Panc1 (cell line): ENCODE measurements around the gene ESR2. TPM values are rescaled to one million over a fixed set of nuclear protein-coding genes. Genes with fewer than 3 reads are reported as not detected.

Experiments
- ATAC-seq: fragments of 200-7000 bp; cut with Tn5 transposase; 2 replicates; pipeline ENCODE4 v1.9.1; 2020; ENCODE audit warnings: mild to moderate bottlenecking, moderate library complexity
- BruUV-seq: library from RNA; stranded (reverse); fragments of 400-500 nt; replicated peaks from 2 replicates; lab custom pipeline; 2021; lab: Mats Ljungman, UMichigan
- CTCF ChIA-PET: fragments of 300-600 bp; sonication (Branson Sonifier 250); formaldehyde crosslinking; loops from one replicate; lab custom pipeline; 2022; ENCODE audit warnings: antibody characterized with exemption; lab: Charles Lee
- POLR2A ChIA-PET: fragments of 300-600 bp; sonication (Branson Sonifier 250); formaldehyde crosslinking; loops from one replicate; lab custom pipeline; 2022; ENCODE audit warnings: antibody characterized with exemption; lab: Charles Lee
- DNase-seq: peaks from one replicate; pipeline ENCODE4 v3.0.0-alpha.2; 2010; ENCODE audit warnings: low read depth, low spot score
- H3K27ac ChIP-seq: 2 replicates; pipeline ENCODE4 v1.5.1; 2011; ENCODE audit warnings: mild to moderate bottlenecking, low read length, inconsistent platforms
- H3K27me3 ChIP-seq: fragments of 200-500 bp; sonication (Bioruptor generic); 2 replicates; pipeline ENCODE4 v1.6.0; 2014; ENCODE audit warnings: low read length, inconsistent platforms; ENCODE audit not compliant: control insufficient read depth, insufficient read depth
- H3K36me3 ChIP-seq: fragments of 200-500 bp; sonication (Bioruptor generic); 2 replicates; pipeline ENCODE4 v1.5.1; 2014; ENCODE audit warnings: inconsistent platforms, mild to moderate bottlenecking, low read length, moderate library complexity; ENCODE audit not compliant: control insufficient read depth, insufficient read depth
- H3K4me1 ChIP-seq: 2 replicates; pipeline ENCODE4 v1.5.1; 2011; ENCODE audit warnings: inconsistent platforms, mild to moderate bottlenecking, low read length, moderate library complexity; ENCODE audit not compliant: control insufficient read depth, insufficient read depth
- H3K4me3 ChIP-seq, 2 experiments: 2 replicates each; pipeline ENCODE4 v1.5.1; 2011 to 2012; ENCODE audit warnings: low read depth in 2 of 2, low read length in 2 of 2, mild to moderate bottlenecking in 2 of 2, inconsistent platforms in 1 of 2, moderate library complexity in 1 of 2
- H3K9me3 ChIP-seq: fragments of 200-500 bp; sonication (Bioruptor generic); 2 replicates; pipeline ENCODE4 v1.5.1; 2014; ENCODE audit warnings: low read depth, mild to moderate bottlenecking, inconsistent platforms, low read length, moderate library complexity; ENCODE audit not compliant: control insufficient read depth, insufficient read depth
- CTCF ChIP-seq: fragments of 450-650 bp; IDR thresholded peaks from 2 replicates; pipeline ENCODE4 v1.5.1; 2017; ENCODE audit warnings: mild to moderate bottlenecking
- POLR2AphosphoS5 ChIP-seq: IDR thresholded peaks from 2 replicates; pipeline ENCODE4 v1.6.1; 2012; ENCODE audit warnings: mild to moderate bottlenecking, low read depth, low read length, moderate library complexity
- REST ChIP-seq, 2 experiments: IDR thresholded peaks; 2 replicates each; pipeline ENCODE4 v1.6.1; 2011 to 2012; ENCODE audit warnings: low read depth in 2 of 2, control low read depth in 1 of 2, low read length in 1 of 2, mild to moderate bottlenecking in 1 of 2, moderate library complexity in 1 of 2; ENCODE audit not compliant: insufficient read depth in 1 of 2
- SIN3A ChIP-seq: IDR thresholded peaks from 2 replicates; pipeline ENCODE4 v1.6.1; 2012; ENCODE audit warnings: low read depth, mild to moderate bottlenecking, low read length, moderate library complexity, borderline replicate concordance; ENCODE audit not compliant: insufficient read depth
- TCF7L2 ChIP-seq: IDR thresholded peaks from 2 replicates; pipeline ENCODE4 v1.6.1; 2011; ENCODE audit warnings: mild to moderate bottlenecking, low read depth, low read length, inconsistent platforms
- in situ Hi-C: cut with HindIII; loops from 2 replicates; pipeline ENCODE4 v1.10.0; 2016; ENCODE audit warnings: low sequenced_read_pairs, low pct_unique_long_range_greater_than_20kb
- intact Hi-C: fragments of 100-400 bp; cut with micrococcal nuclease; formaldehyde crosslinking; loops from one replicate; pipeline ENCODE4 v1.10.0; 2022; ENCODE audit not compliant: unreplicated experiment
- total RNA-seq: library from RNA; stranded (reverse); gene quantifications from one replicate; pipeline ENCODE4 v1.2.1, GENCODE V29; 2021; ENCODE audit not compliant: unreplicated experiment

ESR2 gene
- total RNA-seq, 1 experiment from 2014 or later: not detected

GRCh38 chr14:64296561-64296960 is 2.4 kb upstream of the ESR2 start:
- POLR2A ChIA-PET: no interaction called here
- DNase-seq (no peak), ATAC-seq (no peak)
- H3K4me1 ChIP-seq: no peaks in the 10 kb centered on the region; the same call in 1 of the 2 replicates
- no peaks in the 10 kb centered on the region for H3K9me3 ChIP-seq
- CTCF ChIA-PET: interaction anchor here (0.6 kb wide), 1 partner anchor 223 kb away, joined by 5 read pairs; no protein-coding TSS in a partner anchor
- peaks cover 11% of the 10 kb centered on the region for H3K27me3 ChIP-seq
- no peak overlapping the region for H3K4me3 ChIP-seq
- no TSS peak for BruUV-seq
- in situ Hi-C loops: no loop called here
- no peak overlapping the region for H3K27ac ChIP-seq
- no peak for TF ChIP-seq CTCF
- no peak for TF ChIP-seq POLR2AphosphoS5
- TF ChIP-seq REST (IDR thresholded peaks at IDR 0.05; ENCODE audit: insufficient read depth in 1 of 2, low read depth in 2 of 2, low read length in 1 of 2): no peak
- TF ChIP-seq TCF7L2: no peak
- no peak for TF ChIP-seq SIN3A
- no peaks in the 10 kb centered on the region for H3K36me3 ChIP-seq
- intact Hi-C loops: no loop called here

GRCh38 chr14:64294672-64295413 is 672 bp upstream of the ESR2 start:
- intact Hi-C loops (loop anchor here (2.0 to 5.0 kb wide), 2 partner anchors 158 to 494 kb away; no protein-coding TSS in a partner anchor), in situ Hi-C loops (no loop called here)
- peak; percentile 30 for DNase-seq
- POLR2A ChIA-PET: no interaction called here
- Histone ChIP-seq H3K27me3 (peaks cover 11% of the 10 kb centered on the region), H3K4me3 (peak overlapping the region; percentile 38 to 44), H3K27ac (no peak overlapping the region), H3K4me1 (no peaks in the 10 kb centered on the region; the same call in 1 of the 2 replicates), H3K36me3 (no peaks in the 10 kb centered on the region), H3K9me3 (no peaks in the 10 kb centered on the region)
- BruUV-seq: no TSS peak
- no peak for TF ChIP-seq TCF7L2
- no peak for TF ChIP-seq SIN3A
- TF ChIP-seq POLR2AphosphoS5: no peak
- no peak for TF ChIP-seq REST (IDR thresholded peaks at IDR 0.05; ENCODE audit: insufficient read depth in 1 of 2, low read depth in 2 of 2, low read length in 1 of 2)
- TF ChIP-seq CTCF: peak; percentile 91
- peak; percentile 93 for ATAC-seq
- CTCF ChIA-PET: interaction anchor here (1.6 kb wide), 1 partner anchor 495 kb away, joined by 5 read pairs; no protein-coding TSS in a partner anchor
